CD4-positive, alpha-beta T cell (primary cell): ENCODE measurements around the gene EFNB2. TPM values are rescaled to one million over a fixed set of nuclear protein-coding genes. Genes with fewer than 3 reads are reported as not detected.

Experiments used
- ATAC-seq: fragments of 200-7000 bp; cut with Tn5 transposase; one replicate; pipeline ENCODE4 v1.10.0; 2022; ENCODE audit warnings: mild to moderate bottlenecking; ENCODE audit not compliant: poor library complexity
- CTCF ChIA-PET: fragments of 350-600 bp; sonication (Branson Sonifier 250); formaldehyde crosslinking; loops from one replicate; lab custom pipeline; 2021; ENCODE audit warnings: antibody characterized with exemption, inconsistent platforms; lab: Charles Lee
- POLR2A ChIA-PET: fragments of 350-600 bp; sonication (Branson Sonifier 250); formaldehyde crosslinking; loops from one replicate; lab custom pipeline; 2021; ENCODE audit warnings: antibody characterized with exemption, inconsistent platforms; lab: Charles Lee
- DNase-seq, 14 experiments: peaks; one replicate each; pipeline ENCODE4 v3.0.0-alpha.2; 2013 to 2020; ENCODE audit warnings: mixed read lengths in 2 of 14
- H3K27ac ChIP-seq, 2 donors: one replicate each; pipeline versions ENCODE4 v1.5.1 to v1.7.0; 2013; ENCODE audit warnings: low read length in 2 of 2, low read depth in 1 of 2, mild to moderate bottlenecking in 1 of 2
- H3K27me3 ChIP-seq, 2 experiments: 1 replicate in 1 of 2; 2 replicates in 1 of 2; pipeline versions ENCODE4 v1.6.1 to v1.7.0; 2013; ENCODE audit warnings: low read length in 2 of 2, control low read depth in 1 of 2, mild to moderate bottlenecking in 1 of 2, moderate library complexity in 1 of 2; ENCODE audit not compliant: insufficient read depth in 2 of 2, control insufficient read depth in 1 of 2
- H3K36me3 ChIP-seq: one replicate; pipeline ENCODE4 v1.6.1; 2013; ENCODE audit warnings: low read length, control low read depth; ENCODE audit not compliant: insufficient read depth
- H3K4me1 ChIP-seq: one replicate; pipeline ENCODE4 v1.6.1; 2013; ENCODE audit warnings: low read length, control low read depth; ENCODE audit not compliant: insufficient read depth
- H3K4me3 ChIP-seq: one replicate; pipeline ENCODE4 v1.5.1; 2013; ENCODE audit warnings: mild to moderate bottlenecking, low read length, moderate library complexity
- H3K9me3 ChIP-seq, 2 experiments: 1 replicate in 1 of 2; 2 replicates in 1 of 2; pipeline versions ENCODE4 v1.6.1 to v1.7.0; 2013; ENCODE audit warnings: low read length in 2 of 2, mild to moderate bottlenecking in 2 of 2, control low read depth in 1 of 2, moderate library complexity in 1 of 2; ENCODE audit not compliant: control insufficient read depth in 1 of 2, insufficient read depth in 1 of 2
- H3K27ac Mint-ChIP-seq: one replicate; pipeline ENCODE4 v1.8.0; 2020; ENCODE audit warnings: mixed read lengths
- H3K27me3 Mint-ChIP-seq: one replicate; pipeline ENCODE4 v1.8.0; 2021; ENCODE audit warnings: mixed read lengths
- H3K36me3 Mint-ChIP-seq: one replicate; pipeline ENCODE4 v1.8.0; 2021; ENCODE audit warnings: low read depth, mixed read lengths
- H3K4me1 Mint-ChIP-seq: one replicate; pipeline ENCODE4 v1.8.0; 2021; ENCODE audit warnings: low read depth, mixed read lengths
- H3K4me3 Mint-ChIP-seq: one replicate; pipeline ENCODE4 v1.8.0; 2020; ENCODE audit warnings: mild to moderate bottlenecking, mixed read lengths
- H3K9me3 Mint-ChIP-seq: one replicate; pipeline ENCODE4 v1.8.0; 2020; ENCODE audit warnings: mixed read lengths
- intact Hi-C, 2 experiments: fragments of 100-400 bp; cut with DNase I in 1 of 2; cut with micrococcal nuclease in 1 of 2; formaldehyde crosslinking; loops; one replicate each; pipeline versions ENCODE4 v1.15.1 to v1.9.0; 2023 to 2025; cut with DNase I, micrococcal nuclease
- total RNA-seq, 174 experiments: library from RNA in 2 of 174; stranded (reverse) in 2 of 174; gene quantifications; one replicate each; pipeline ENCODE4 v1.2.3 and lab custom pipeline; 2021 to 2026
- TF ChIP-seq, protein P1 (sequence below): fragments of 200-600 bp; IDR thresholded peaks from one replicate; pipeline ENCODE4 v1.8.0; 2022; ENCODE audit warnings: antibody characterized with exemption, mild to moderate bottlenecking

EFNB2 gene
- total RNA-seq, 2 experiments from 2014 or later: 0.20 to 0.36 TPM

DNA sequence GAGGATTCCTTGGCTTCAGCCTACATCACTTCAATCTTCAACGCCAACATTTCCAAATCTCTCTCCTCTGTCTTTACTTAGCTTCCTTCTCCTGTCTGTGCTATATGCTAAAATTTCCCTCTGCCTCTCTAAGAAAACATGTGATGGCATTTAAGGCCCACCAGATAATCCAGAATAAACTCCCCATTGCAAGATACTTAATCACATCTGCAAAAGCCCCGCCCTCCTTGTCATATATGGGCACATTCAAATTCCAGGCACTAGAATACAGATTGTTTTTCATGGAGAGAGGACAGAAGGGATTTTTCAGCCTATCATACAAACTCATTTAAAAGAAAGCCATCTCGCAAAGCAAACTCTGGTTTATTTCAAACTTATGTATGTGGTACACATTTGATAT lies 16.3 kb upstream of the EFNB2 start:
- H3K4me1 Mint-ChIP-seq: peaks cover 63% of the 10 kb centered on the region
- intact Hi-C loops: no loop called here
- no peak overlapping the region for H3K4me3 Mint-ChIP-seq
- Histone ChIP-seq H3K36me3 (peaks cover 86% of the 10 kb centered on the region), H3K4me1 (no peaks in the 10 kb centered on the region), H3K9me3 (no peaks in the 10 kb centered on the region), H3K27ac (no peak overlapping the region), H3K4me3 (no peak overlapping the region), H3K27me3 (no peaks in the 10 kb centered on the region)
- peak overlapping the region; percentile 2 for H3K27ac Mint-ChIP-seq
- H3K27me3 Mint-ChIP-seq: no peaks in the 10 kb centered on the region
- ChIA-PET POLR2A (interaction anchor here (0.7 kb wide), 1 partner anchor 15 kb away, joined by 3 read pairs; no protein-coding TSS in a partner anchor), CTCF (interaction anchor here (3.0 kb wide), 1 partner anchor 15 kb away, joined by 8 read pairs; no protein-coding TSS in a partner anchor)
- H3K9me3 Mint-ChIP-seq: no peaks in the 10 kb centered on the region
- TF ChIP-seq, protein P1, sequence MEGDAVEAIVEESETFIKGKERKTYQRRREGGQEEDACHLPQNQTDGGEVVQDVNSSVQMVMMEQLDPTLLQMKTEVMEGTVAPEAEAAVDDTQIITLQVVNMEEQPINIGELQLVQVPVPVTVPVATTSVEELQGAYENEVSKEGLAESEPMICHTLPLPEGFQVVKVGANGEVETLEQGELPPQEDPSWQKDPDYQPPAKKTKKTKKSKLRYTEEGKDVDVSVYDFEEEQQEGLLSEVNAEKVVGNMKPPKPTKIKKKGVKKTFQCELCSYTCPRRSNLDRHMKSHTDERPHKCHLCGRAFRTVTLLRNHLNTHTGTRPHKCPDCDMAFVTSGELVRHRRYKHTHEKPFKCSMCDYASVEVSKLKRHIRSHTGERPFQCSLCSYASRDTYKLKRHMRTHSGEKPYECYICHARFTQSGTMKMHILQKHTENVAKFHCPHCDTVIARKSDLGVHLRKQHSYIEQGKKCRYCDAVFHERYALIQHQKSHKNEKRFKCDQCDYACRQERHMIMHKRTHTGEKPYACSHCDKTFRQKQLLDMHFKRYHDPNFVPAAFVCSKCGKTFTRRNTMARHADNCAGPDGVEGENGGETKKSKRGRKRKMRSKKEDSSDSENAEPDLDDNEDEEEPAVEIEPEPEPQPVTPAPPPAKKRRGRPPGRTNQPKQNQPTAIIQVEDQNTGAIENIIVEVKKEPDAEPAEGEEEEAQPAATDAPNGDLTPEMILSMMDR: no peak
- no peak for DNase-seq
- H3K36me3 Mint-ChIP-seq: peaks cover 93% of the 10 kb centered on the region
- no peak for ATAC-seq

- H3K9me3 Mint-ChIP-seq: no peaks in the 10 kb centered on the region
- DNase-seq (no peak), ATAC-seq (no peak)
- ChIA-PET POLR2A (interaction anchor here (0.7 kb wide), 1 partner anchor 15 kb away, joined by 3 read pairs; no protein-coding TSS in a partner anchor), CTCF (interaction anchor here (3.0 kb wide), 1 partner anchor 15 kb away, joined by 8 read pairs; no protein-coding TSS in a partner anchor)
- peaks cover 85% of the 10 kb centered on the region for H3K36me3 ChIP-seq
- no peaks in the 10 kb centered on the region for H3K4me1 ChIP-seq
- H3K27me3 Mint-ChIP-seq: no peaks in the 10 kb centered on the region
- H3K9me3 ChIP-seq: no peaks in the 10 kb centered on the region
- peaks cover 59% of the 10 kb centered on the region for H3K4me1 Mint-ChIP-seq
- H3K27ac Mint-ChIP-seq: peak overlapping the region; percentile 15
- peaks cover 89% of the 10 kb centered on the region for H3K36me3 Mint-ChIP-seq
- TF ChIP-seq, protein P1: no peak
- intact Hi-C loops: no loop called here
- H3K27me3 ChIP-seq: no peaks in the 10 kb centered on the region
- no peak overlapping the region for H3K4me3 Mint-ChIP-seq
- no peak overlapping the region for H3K27ac ChIP-seq
- no peak overlapping the region for H3K4me3 ChIP-seq
These were observed 15.9 kb upstream of the EFNB2 start for GRCh38 chr13:106551350-106551749.

- Histone ChIP-seq H3K4me3 (no peak overlapping the region), H3K9me3 (no peaks in the 10 kb centered on the region), H3K27ac (no peak overlapping the region), H3K27me3 (no peaks in the 10 kb centered on the region), H3K36me3 (peaks cover 82% of the 10 kb centered on the region), H3K4me1 (no peaks in the 10 kb centered on the region)
- H3K4me1 Mint-ChIP-seq: peaks cover 52% of the 10 kb centered on the region
- POLR2A ChIA-PET: interaction anchor here (0.7 to 1.6 kb wide), 2 partner anchors 14 to 17 kb away, joined by 3 to 5 read pairs; partner anchors contain the start of gene ARGLU1
- ATAC-seq: no peak
- CTCF ChIA-PET: interaction anchor here (3.0 kb wide), 1 partner anchor 14 kb away, joined by 8 read pairs; no protein-coding TSS in a partner anchor
- TF ChIP-seq, protein P1: no peak
- DNase-seq: no peak
- no peak overlapping the region for H3K4me3 Mint-ChIP-seq
- no peaks in the 10 kb centered on the region for H3K9me3 Mint-ChIP-seq
- peaks cover 82% of the 10 kb centered on the region for H3K36me3 Mint-ChIP-seq
- intact Hi-C loops: no loop called here
- H3K27ac Mint-ChIP-seq: peak overlapping the region; percentile 15
- H3K27me3 Mint-ChIP-seq: no peaks in the 10 kb centered on the region
These were observed 15.2 kb upstream of the EFNB2 start for GRCh38 chr13:106550570-106551135.
